HepG2 (cell line): ENCODE results near the gene TLNRD1. TPM values are rescaled to one million over a fixed set of nuclear protein-coding genes. Genes with fewer than 3 reads are reported as not detected.
A peak's percentile ranks its signal among the peaks of the same experiment; 100 is the strongest.

Experiments used
- FOSL1 ChIP-seq: sonication (generic); formaldehyde crosslinking; IDR thresholded peaks from 2 replicates; pipeline ENCODE4 v1.9.0; 2021; ENCODE audit warnings: missing genetic modification reagents, borderline replicate concordance
- MXD3 ChIP-seq: IDR thresholded peaks from 2 replicates; pipeline ENCODE4 v1.6.1; 2016; ENCODE audit warnings: mild to moderate bottlenecking, missing biosample characterization, missing genetic modification reagents
- NRL ChIP-seq: sonication (generic); formaldehyde crosslinking; IDR thresholded peaks from 2 replicates; pipeline ENCODE4 v1.5.0; 2020; ENCODE audit warnings: missing genetic modification reagents, mild to moderate bottlenecking, moderate library complexity, borderline replicate concordance
- POLR2AphosphoS2 ChIP-seq: IDR thresholded peaks from 2 replicates; pipeline ENCODE4 v1.6.1; 2011; ENCODE audit warnings: low read depth, low read length, improper control_type of control experiment
- RFXANK ChIP-seq: IDR thresholded peaks from 2 replicates; pipeline ENCODE4 v1.6.1; 2016
- SMARCC2 ChIP-seq: fragments of 450-650 bp; IDR thresholded peaks from 2 replicates; pipeline ENCODE4 v1.6.1; 2017; ENCODE audit warnings: antibody characterized with exemption, mild to moderate bottlenecking
- THAP9 ChIP-seq: sonication (generic); formaldehyde crosslinking; IDR thresholded peaks from 2 replicates; pipeline ENCODE4; 2020; ENCODE audit warnings: missing genetic modification reagents, mild to moderate bottlenecking, borderline replicate concordance
- ZNF280B ChIP-seq: sonication (generic); formaldehyde crosslinking; IDR thresholded peaks from 2 replicates; pipeline ENCODE4 v1.5.0; 2020; ENCODE audit warnings: missing genetic modification reagents, mild to moderate bottlenecking, borderline replicate concordance
- ZNF441 ChIP-seq: sonication (generic); formaldehyde crosslinking; IDR thresholded peaks from 2 replicates; pipeline ENCODE4 v1.7.0; 2021; ENCODE audit warnings: missing genetic modification reagents, borderline replicate concordance
- ZNF558 ChIP-seq: sonication (generic); formaldehyde crosslinking; IDR thresholded peaks from 2 replicates; pipeline ENCODE4 v1.9.0; 2022; ENCODE audit warnings: mild to moderate bottlenecking, missing genetic modification reagents, borderline replicate concordance
- polyA plus RNA-seq, 8 experiments: library from polyadenylated mRNA; depleted of rRNA in 3 of 8; stranded (reverse) in 7 of 8; unstranded in 1 of 8; fragments of >200 nt; fragmentation: Illumina TruSeq in 4 of 8; extraction: Trizol in 4 of 8; gene quantifications; 2 replicates each; pipeline versions ENCODE4 v1.2.1 to v1.2.3, GENCODE V29; 2011 to 2016; ENCODE audit warnings: low read depth in 4 of 8, missing spikeins in 1 of 8, mixed read lengths in 1 of 8; ENCODE audit not compliant: insufficient read depth in 1 of 8
- total RNA-seq, 5 experiments: library from RNA; depleted of rRNA; stranded (reverse); fragments of >200 nt; fragmentation: Illumina TruSeq; extraction: Trizol; gene quantifications; 2 replicates each; pipeline ENCODE4 v1.2.3, GENCODE V29; 2016; ENCODE audit warnings: low read depth in 1 of 5
- TF ChIP-seq, protein P1 (sequence below): sonication (generic); formaldehyde crosslinking; IDR thresholded peaks from 2 replicates; pipeline ENCODE4 v1.8.1; 2022; ENCODE audit warnings: low read depth, mild to moderate bottlenecking, missing genetic modification reagents
- TF ChIP-seq, protein P2 (sequence below): sonication (generic); formaldehyde crosslinking; IDR thresholded peaks from 2 replicates; pipeline ENCODE4 v1.8.0; 2022; ENCODE audit warnings: mild to moderate bottlenecking, missing genetic modification reagents, moderate library complexity
- TF ChIP-seq, protein P3 (sequence below): sonication (generic); formaldehyde crosslinking; IDR thresholded peaks from 2 replicates; pipeline ENCODE4 v1.8.0; 2022; ENCODE audit warnings: missing genetic modification reagents, mild to moderate bottlenecking, borderline replicate concordance
- TF ChIP-seq, protein P4 (sequence below): sonication (generic); formaldehyde crosslinking; conservative IDR thresholded peaks from 2 replicates; pipeline ENCODE4 v1.8.0; 2022; ENCODE audit warnings: low read depth, missing genetic modification reagents

Gene TLNRD1
- total and polyA plus RNA-seq, 2 of the 13 experiments (the other 11 are each of a cell fraction or from before 2014, with no cell fraction given): 3.4 to 5.3 TPM

GRCh38 chr15:80989518-80990478, 10.9 kb upstream of the TLNRD1 start, which contains the start of gene MESD (continued):
- TF ChIP-seq THAP9 (CRISPR knock-in tag) (peak; percentile 82; the same call in 1 of the 2 replicates), ZNF558 (CRISPR knock-in tag) (no peak), FOSL1 (CRISPR knock-in tag) (0 out of 2 replicates have a peak, but pooled peaks have one; percentile 18), MXD3 (peak; percentile 65; the same call in 1 of the 2 replicates), RFXANK (CRISPR knock-in tag) (0 out of 2 replicates have a peak, but pooled peaks have one; percentile 55), SMARCC2 (no peak), POLR2AphosphoS2 (no peak), ZNF280B (CRISPR knock-in tag) (no peak), NRL (CRISPR knock-in tag) (no peak), ZNF441 (CRISPR knock-in tag) (no peak; the same call in 1 of the 2 replicates)
- TF ChIP-seq, protein P1, sequence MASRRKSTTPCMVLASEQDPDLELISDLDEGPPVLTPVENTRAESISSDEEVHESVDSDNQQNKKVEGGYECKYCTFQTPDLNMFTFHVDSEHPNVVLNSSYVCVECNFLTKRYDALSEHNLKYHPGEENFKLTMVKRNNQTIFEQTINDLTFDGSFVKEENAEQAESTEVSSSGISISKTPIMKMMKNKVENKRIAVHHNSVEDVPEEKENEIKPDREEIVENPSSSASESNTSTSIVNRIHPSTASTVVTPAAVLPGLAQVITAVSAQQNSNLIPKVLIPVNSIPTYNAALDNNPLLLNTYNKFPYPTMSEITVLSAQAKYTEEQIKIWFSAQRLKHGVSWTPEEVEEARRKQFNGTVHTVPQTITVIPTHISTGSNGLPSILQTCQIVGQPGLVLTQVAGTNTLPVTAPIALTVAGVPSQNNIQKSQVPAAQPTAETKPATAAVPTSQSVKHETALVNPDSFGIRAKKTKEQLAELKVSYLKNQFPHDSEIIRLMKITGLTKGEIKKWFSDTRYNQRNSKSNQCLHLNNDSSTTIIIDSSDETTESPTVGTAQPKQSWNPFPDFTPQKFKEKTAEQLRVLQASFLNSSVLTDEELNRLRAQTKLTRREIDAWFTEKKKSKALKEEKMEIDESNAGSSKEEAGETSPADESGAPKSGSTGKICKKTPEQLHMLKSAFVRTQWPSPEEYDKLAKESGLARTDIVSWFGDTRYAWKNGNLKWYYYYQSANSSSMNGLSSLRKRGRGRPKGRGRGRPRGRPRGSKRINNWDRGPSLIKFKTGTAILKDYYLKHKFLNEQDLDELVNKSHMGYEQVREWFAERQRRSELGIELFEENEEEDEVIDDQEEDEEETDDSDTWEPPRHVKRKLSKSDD: 0 out of 2 replicates have a peak, but pooled peaks have one; percentile 55
- TF ChIP-seq, protein P2, sequence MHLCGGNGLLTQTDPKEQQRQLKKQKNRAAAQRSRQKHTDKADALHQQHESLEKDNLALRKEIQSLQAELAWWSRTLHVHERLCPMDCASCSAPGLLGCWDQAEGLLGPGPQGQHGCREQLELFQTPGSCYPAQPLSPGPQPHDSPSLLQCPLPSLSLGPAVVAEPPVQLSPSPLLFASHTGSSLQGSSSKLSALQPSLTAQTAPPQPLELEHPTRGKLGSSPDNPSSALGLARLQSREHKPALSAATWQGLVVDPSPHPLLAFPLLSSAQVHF (CRISPR knock-in tag): no peak
- TF ChIP-seq, protein P3, sequence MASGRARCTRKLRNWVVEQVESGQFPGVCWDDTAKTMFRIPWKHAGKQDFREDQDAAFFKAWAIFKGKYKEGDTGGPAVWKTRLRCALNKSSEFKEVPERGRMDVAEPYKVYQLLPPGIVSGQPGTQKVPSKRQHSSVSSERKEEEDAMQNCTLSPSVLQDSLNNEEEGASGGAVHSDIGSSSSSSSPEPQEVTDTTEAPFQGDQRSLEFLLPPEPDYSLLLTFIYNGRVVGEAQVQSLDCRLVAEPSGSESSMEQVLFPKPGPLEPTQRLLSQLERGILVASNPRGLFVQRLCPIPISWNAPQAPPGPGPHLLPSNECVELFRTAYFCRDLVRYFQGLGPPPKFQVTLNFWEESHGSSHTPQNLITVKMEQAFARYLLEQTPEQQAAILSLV (CRISPR knock-in tag): no peak; the same call in 1 of the 2 replicates
- TF ChIP-seq, protein P4, sequence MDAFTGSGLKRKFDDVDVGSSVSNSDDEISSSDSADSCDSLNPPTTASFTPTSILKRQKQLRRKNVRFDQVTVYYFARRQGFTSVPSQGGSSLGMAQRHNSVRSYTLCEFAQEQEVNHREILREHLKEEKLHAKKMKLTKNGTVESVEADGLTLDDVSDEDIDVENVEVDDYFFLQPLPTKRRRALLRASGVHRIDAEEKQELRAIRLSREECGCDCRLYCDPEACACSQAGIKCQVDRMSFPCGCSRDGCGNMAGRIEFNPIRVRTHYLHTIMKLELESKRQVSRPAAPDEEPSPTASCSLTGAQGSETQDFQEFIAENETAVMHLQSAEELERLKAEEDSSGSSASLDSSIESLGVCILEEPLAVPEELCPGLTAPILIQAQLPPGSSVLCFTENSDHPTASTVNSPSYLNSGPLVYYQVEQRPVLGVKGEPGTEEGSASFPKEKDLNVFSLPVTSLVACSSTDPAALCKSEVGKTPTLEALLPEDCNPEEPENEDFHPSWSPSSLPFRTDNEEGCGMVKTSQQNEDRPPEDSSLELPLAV (CRISPR knock-in tag): no peak
